Parathyroid adenoma (tissue), 2 donors: ENCODE data around the gene RGS3.

Source experiments
- H2AFZ ChIP-seq: fragments of 300-600 bp; sonication (generic); one replicate; pipeline ENCODE4 v1.7.0; 2017; ENCODE audit warnings: antibody characterized with exemption, mild to moderate bottlenecking
- H3K27ac ChIP-seq: fragments of 300-600 bp; sonication (generic); one replicate; pipeline ENCODE4 v1.7.0; 2017
- H3K27me3 ChIP-seq: fragments of 300-600 bp; sonication (generic); one replicate; pipeline ENCODE4 v1.7.0; 2017; ENCODE audit warnings: low read length; ENCODE audit not compliant: control insufficient read depth, insufficient read depth
- H3K36me3 ChIP-seq: fragments of 300-600 bp; sonication (generic); one replicate; pipeline ENCODE4 v1.7.0; 2017; ENCODE audit warnings: low read length; ENCODE audit not compliant: control insufficient read depth, insufficient read depth
- H3K4me1 ChIP-seq: fragments of 300-600 bp; sonication (generic); one replicate; pipeline ENCODE4 v1.7.0; 2017; ENCODE audit warnings: control low read depth
- H3K4me2 ChIP-seq: fragments of 300-600 bp; sonication (generic); one replicate; pipeline ENCODE4 v1.7.0; 2017; ENCODE audit warnings: low read length
- H3K4me3 ChIP-seq: fragments of 300-600 bp; sonication (generic); one replicate; pipeline ENCODE4 v1.7.0; 2017; ENCODE audit warnings: low read depth, low read length
- H3K79me2 ChIP-seq: fragments of 300-600 bp; sonication (generic); one replicate; pipeline ENCODE4 v1.7.0; 2017; ENCODE audit warnings: control low read depth
- H3K9ac ChIP-seq: fragments of 300-600 bp; sonication (generic); one replicate; pipeline ENCODE4 v1.7.0; 2017; ENCODE audit warnings: mild to moderate bottlenecking
- H3K9me3 ChIP-seq: fragments of 300-600 bp; sonication (generic); one replicate; pipeline ENCODE4 v1.7.0; 2017; ENCODE audit warnings: low read length; ENCODE audit not compliant: control insufficient read depth
- TF ChIP-seq, protein P1 (sequence below): fragments of 300-600 bp; sonication (generic); IDR thresholded peaks from one replicate; pipeline ENCODE4 v1.7.0; 2017; ENCODE audit warnings: antibody characterized with exemption, mild to moderate bottlenecking
- donor health status: primary hyperparathyroidism.

RGS3 gene

DNA sequence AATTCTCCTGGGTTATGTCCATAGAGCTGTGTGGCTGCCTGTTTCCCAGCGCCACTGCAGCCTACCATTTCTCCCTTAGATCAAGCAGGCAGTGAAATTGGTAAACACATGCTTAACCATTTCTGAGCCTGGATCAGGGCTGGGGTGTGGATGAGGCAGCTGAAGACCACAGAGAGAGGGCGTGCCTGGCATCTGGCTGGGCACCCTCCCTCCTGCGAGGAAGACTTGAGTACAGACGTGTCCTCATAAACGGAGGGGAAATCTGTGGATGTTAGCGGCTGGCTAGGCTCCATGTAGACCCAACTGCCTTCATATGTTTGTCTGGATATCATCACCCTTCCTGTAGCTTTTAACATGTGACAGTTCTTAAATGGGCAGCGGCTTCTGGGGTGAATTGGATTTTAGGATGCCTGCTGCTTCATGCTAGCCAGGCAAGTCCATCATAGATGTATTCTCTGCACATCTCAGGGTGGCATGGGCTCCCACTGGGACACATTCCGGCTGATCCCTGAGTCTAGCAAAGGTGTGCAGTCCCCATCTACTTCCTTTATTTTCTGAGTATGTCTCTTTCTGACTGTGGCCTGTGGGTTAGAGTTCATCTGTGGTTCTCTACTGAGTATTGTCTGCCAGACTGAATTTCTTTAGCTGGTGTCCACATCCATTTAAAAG, 11.0 kb downstream of the RGS3 start:
- Histone ChIP-seq H3K79me2 (no peaks in the 10 kb centered on the region), H3K36me3 (no peaks in the 10 kb centered on the region), H2AFZ (no peak overlapping the region), H3K27ac (no peak overlapping the region), H3K4me1 (no peaks in the 10 kb centered on the region), H3K9me3 (no peaks in the 10 kb centered on the region), H3K9ac (no peak overlapping the region), H3K4me3 (no peak overlapping the region), H3K4me2 (no peak overlapping the region), H3K27me3 (no peaks in the 10 kb centered on the region)
- TF ChIP-seq, protein P1, sequence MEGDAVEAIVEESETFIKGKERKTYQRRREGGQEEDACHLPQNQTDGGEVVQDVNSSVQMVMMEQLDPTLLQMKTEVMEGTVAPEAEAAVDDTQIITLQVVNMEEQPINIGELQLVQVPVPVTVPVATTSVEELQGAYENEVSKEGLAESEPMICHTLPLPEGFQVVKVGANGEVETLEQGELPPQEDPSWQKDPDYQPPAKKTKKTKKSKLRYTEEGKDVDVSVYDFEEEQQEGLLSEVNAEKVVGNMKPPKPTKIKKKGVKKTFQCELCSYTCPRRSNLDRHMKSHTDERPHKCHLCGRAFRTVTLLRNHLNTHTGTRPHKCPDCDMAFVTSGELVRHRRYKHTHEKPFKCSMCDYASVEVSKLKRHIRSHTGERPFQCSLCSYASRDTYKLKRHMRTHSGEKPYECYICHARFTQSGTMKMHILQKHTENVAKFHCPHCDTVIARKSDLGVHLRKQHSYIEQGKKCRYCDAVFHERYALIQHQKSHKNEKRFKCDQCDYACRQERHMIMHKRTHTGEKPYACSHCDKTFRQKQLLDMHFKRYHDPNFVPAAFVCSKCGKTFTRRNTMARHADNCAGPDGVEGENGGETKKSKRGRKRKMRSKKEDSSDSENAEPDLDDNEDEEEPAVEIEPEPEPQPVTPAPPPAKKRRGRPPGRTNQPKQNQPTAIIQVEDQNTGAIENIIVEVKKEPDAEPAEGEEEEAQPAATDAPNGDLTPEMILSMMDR = no peak

DNA sequence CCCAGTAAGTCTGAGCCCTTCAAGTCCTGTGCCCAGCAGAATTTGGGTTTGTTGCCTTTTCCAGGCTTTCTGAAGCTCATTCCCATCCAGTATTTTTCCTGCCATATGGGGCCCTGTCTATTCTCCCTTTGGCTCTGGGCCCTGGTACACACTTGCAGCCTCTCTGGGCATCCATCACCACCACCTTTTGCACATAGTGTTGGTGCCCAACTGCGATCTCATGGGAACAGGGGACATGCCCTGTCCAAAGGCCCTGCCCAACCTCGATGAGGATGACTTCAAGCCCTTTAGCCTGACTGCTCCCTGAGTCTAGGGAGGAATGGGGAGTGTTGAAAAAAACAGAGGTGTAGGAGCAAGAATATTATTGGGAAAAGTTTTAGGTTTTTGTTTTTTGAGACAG, 11.5 kb downstream of the RGS3 start:
- no peak overlapping the region for H3K4me3 ChIP-seq
- H3K4me1 ChIP-seq = no peaks in the 10 kb centered on the region

DNA sequence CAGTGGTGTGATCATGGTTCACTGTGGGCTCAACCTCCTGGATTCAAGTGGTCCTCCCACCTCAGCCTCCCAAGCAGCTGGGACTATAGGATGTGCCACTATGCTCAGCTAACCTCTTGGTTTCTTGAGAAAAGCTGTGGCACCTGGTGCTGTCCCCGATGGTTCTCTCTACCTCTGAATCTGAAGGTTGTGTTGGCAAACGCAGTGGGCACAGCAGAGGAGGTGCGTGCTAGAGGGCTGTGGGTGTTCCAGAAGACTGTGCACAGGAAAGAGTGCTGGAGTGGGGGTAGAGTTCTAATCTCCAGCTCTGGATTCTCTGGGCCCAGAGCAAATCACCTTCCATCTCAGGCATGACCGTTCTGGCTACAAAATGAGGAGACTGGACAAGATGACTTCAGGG, 12.5 kb downstream of the RGS3 start:
- Histone ChIP-seq H3K4me2 (no peak overlapping the region), H3K27me3 (no peaks in the 10 kb centered on the region), H3K4me3 (no peak overlapping the region), H3K36me3 (no peaks in the 10 kb centered on the region), H3K27ac (no peak overlapping the region), H3K9me3 (no peaks in the 10 kb centered on the region), H3K9ac (no peak overlapping the region), H3K4me1 (no peaks in the 10 kb centered on the region), H2AFZ (no peak overlapping the region), H3K79me2 (no peaks in the 10 kb centered on the region)
- TF ChIP-seq, protein P1 = no peak

More for the DNA sequence above, 11.5 kb downstream of the RGS3 start:
- Histone ChIP-seq H3K4me2 (no peak overlapping the region), H3K27me3 (no peaks in the 10 kb centered on the region), H3K9ac (no peak overlapping the region), H3K27ac (no peak overlapping the region), H3K9me3 (no peaks in the 10 kb centered on the region), H3K36me3 (no peaks in the 10 kb centered on the region), H2AFZ (no peak overlapping the region), H3K79me2 (no peaks in the 10 kb centered on the region)
- TF ChIP-seq, protein P1 = no peak

DNA sequence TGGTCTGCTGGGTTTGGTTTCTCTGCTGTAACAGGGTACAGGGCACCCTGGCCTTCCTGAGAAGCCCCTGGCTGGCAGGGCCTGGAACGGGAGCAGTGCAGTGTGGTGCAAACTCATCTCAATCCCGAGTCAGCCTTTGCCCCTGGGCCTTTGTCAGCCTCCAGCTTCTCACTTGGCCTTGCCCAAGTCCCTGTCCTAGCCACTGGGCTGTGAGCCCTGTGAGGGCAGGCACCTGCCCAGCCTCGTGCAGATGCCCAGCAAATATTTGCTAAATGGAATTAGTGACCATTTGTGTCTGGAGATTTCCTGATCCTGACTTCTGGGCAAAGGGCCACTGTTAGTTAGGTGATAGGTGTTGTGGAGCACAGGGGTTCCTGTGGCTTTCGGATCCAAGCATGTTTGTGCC, 13.0 kb downstream of the RGS3 start:
- no peak overlapping the region for H3K4me2 ChIP-seq
- no peak overlapping the region for H3K27ac ChIP-seq
- no peaks in the 10 kb centered on the region for H3K36me3 ChIP-seq
- H3K4me1 ChIP-seq = no peaks in the 10 kb centered on the region
- H3K4me3 ChIP-seq = no peak overlapping the region
- no peaks in the 10 kb centered on the region for H3K27me3 ChIP-seq
- no peak overlapping the region for H3K9ac ChIP-seq
- TF ChIP-seq, protein P1 = no peak
- no peaks in the 10 kb centered on the region for H3K79me2 ChIP-seq
- no peak overlapping the region for H2AFZ ChIP-seq
- H3K9me3 ChIP-seq = no peaks in the 10 kb centered on the region

DNA sequence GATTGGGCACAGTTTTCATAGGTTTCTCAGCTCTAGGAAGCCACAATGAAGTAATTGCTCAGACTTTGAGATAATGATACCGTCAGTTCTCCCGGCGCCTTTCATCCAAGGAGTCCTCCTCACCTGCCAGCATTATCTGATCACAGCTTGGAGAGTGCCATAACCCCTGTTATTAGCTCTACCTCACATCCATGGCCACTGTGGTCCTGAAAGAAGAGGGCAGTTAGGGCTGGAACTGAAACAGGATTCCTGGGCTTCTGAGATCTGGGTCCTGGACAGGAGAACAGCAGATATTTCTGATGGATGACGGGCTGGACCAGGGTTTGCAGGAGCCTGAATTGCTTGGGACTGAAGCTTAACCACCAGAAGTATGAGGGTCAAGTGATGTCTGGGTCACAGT, 13.5 kb downstream of the RGS3 start:
- H3K27me3 ChIP-seq = no peaks in the 10 kb centered on the region
- no peaks in the 10 kb centered on the region for H3K36me3 ChIP-seq
- no peaks in the 10 kb centered on the region for H3K79me2 ChIP-seq
- TF ChIP-seq, protein P1 = no peak
- no peak overlapping the region for H3K9ac ChIP-seq
- no peaks in the 10 kb centered on the region for H3K4me1 ChIP-seq
- H2AFZ ChIP-seq = no peak overlapping the region
- no peaks in the 10 kb centered on the region for H3K9me3 ChIP-seq
- H3K4me2 ChIP-seq = no peak overlapping the region
- no peak overlapping the region for H3K27ac ChIP-seq
- no peak overlapping the region for H3K4me3 ChIP-seq
